Ascending aorta (tissue), 2 donors: Measurements from ENCODE around the gene CFAP77. TPM values are rescaled to one million over a fixed set of nuclear protein-coding genes. Genes with fewer than 3 reads are reported as not detected.

Source experiments
- DNase-seq, 2 donors: peaks; one replicate each; pipeline ENCODE4 v3.0.0-alpha.2; 2019; ENCODE audit warnings: low spot score in 2 of 2
- H3K27ac ChIP-seq, 2 donors: fragments of 200-600 bp; sonication (generic); one replicate each; pipeline ENCODE4 v1.5.1; 2016 to 2017; ENCODE audit warnings: mild to moderate bottlenecking in 1 of 2
- H3K27me3 ChIP-seq: fragments of 200-600 bp; sonication (generic); one replicate; pipeline ENCODE4 v1.5.1; 2017
- H3K36me3 ChIP-seq, 2 donors: fragments of 200-600 bp; sonication (generic); one replicate each; pipeline ENCODE4 v1.5.1; 2016
- H3K4me1 ChIP-seq, 2 donors: fragments of 200-600 bp; sonication (generic); one replicate each; pipeline ENCODE4 v1.5.1; 2016 to 2017; ENCODE audit warnings: mild to moderate bottlenecking in 1 of 2
- H3K4me3 ChIP-seq, 2 donors: fragments of 200-600 bp; sonication (generic); one replicate each; pipeline ENCODE4 v1.5.1; 2016 to 2017; ENCODE audit warnings: mild to moderate bottlenecking in 1 of 2
- H3K9me3 ChIP-seq, 2 donors: fragments of 200-600 bp; sonication (generic); one replicate each; pipeline ENCODE4 v1.5.1; 2016
- intact Hi-C: fragments of 100-400 bp; cut with DNase I; formaldehyde crosslinking; loops from one replicate; pipeline ENCODE4 v1.15.1; 2023
- total RNA-seq: library from RNA; depleted of rRNA; stranded (reverse); fragments of >200 nt; gene quantifications from one replicate; pipeline ENCODE4 v1.1.0, GENCODE V29; 2016
- TF ChIP-seq, protein P1 (sequence below), 3 experiments: fragments of 200-600 bp in 2 of 3; fragments of 450-650 bp in 1 of 3; sonication (generic) in 2 of 3; IDR thresholded peaks; one replicate each; pipeline ENCODE4 v1.5.1; 2016 to 2019; ENCODE audit warnings: antibody characterized with exemption in 3 of 3, mild to moderate bottlenecking in 1 of 3, moderate library complexity in 1 of 3

Gene CFAP77
- total RNA-seq, 1 donor from 2014 or later: not detected

DNA sequence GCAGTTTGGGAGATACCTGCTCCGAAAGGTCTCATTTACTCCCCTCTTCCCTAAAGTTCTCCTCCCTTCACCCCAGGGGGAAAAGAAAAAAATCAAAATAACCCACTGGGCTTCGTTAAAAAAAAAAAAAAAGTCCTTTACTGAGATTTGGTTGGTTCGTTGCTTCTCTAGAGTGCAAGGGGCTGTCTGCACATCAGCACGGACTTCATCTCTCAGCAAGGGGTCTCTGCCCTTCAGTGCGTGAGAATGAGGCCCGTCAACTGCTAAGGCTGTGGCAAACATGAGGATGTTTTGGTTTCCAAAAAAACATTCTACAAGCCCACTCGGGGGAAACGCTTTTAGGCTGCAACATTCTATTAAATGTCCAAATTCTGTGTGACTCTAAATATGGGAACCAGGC lies 182.4 kb downstream of the CFAP77 start:
- Histone ChIP-seq H3K36me3 (peaks cover 11 to 38% of the 10 kb centered on the region in 2 donors), H3K9me3 (no peaks in the 10 kb centered on the region), H3K27me3 (peaks cover 26% of the 10 kb centered on the region), H3K4me3 (no peak overlapping the region), H3K4me1 (no peaks in the 10 kb centered on the region), H3K27ac (no peak overlapping the region)
- no peak for DNase-seq
- TF ChIP-seq, protein P1, sequence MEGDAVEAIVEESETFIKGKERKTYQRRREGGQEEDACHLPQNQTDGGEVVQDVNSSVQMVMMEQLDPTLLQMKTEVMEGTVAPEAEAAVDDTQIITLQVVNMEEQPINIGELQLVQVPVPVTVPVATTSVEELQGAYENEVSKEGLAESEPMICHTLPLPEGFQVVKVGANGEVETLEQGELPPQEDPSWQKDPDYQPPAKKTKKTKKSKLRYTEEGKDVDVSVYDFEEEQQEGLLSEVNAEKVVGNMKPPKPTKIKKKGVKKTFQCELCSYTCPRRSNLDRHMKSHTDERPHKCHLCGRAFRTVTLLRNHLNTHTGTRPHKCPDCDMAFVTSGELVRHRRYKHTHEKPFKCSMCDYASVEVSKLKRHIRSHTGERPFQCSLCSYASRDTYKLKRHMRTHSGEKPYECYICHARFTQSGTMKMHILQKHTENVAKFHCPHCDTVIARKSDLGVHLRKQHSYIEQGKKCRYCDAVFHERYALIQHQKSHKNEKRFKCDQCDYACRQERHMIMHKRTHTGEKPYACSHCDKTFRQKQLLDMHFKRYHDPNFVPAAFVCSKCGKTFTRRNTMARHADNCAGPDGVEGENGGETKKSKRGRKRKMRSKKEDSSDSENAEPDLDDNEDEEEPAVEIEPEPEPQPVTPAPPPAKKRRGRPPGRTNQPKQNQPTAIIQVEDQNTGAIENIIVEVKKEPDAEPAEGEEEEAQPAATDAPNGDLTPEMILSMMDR (IDR thresholded peaks at IDR 0.05): no peak
- intact Hi-C loops: no loop called here

DNA sequence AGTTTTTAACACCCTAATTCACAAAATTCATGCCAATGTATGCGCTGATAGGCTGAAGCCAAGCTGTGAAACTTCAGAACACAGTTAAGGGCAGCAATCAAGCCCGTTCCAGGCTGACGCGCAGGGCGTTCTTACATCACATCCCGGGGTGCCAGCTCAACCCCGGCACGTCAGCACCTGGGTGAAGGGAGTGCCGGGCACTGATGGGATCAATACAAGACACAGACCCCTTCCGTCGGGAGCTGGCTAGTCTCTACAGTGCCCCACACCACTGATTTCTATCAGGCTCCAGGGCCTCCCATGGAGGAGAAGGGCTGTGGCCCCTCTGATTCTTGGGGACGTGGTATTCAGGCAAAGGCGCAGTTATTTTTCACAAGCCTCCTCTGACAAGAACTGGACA lies 184.4 kb downstream of the CFAP77 start:
- Histone ChIP-seq H3K9me3 (no peaks in the 10 kb centered on the region), H3K4me1 (no peaks in the 10 kb centered on the region), H3K27ac (no peak overlapping the region), H3K36me3 (peaks cover 18 to 48% of the 10 kb centered on the region in 2 donors), H3K27me3 (peaks cover 11% of the 10 kb centered on the region), H3K4me3 (no peak overlapping the region)
- TF ChIP-seq, protein P1 (IDR thresholded peaks at IDR 0.05): no peak
- intact Hi-C loops: no loop called here
- no peak for DNase-seq

DNA sequence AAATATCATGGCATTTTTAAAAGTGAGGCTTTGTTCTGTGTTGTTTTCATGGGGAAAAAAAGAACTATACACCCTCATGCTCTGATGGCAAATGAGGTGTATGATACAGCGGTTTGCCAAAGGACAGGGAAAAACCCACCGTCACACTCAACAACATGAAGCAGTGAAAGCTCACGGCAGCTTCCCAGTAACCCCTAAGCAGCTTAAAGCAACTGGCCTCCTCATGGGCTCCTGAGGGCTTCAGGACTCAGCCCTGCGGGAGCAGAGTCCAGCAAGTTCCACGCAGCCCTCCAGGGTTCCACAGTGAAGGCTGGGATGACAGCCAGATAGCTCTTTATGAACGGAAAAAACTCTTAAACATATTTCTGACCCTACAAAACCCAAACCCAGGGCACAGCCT lies 185.3 kb downstream of the CFAP77 start:
- Histone ChIP-seq H3K9me3 (no peaks in the 10 kb centered on the region), H3K4me3 (no peak overlapping the region), H3K27me3 (peaks cover 4% of the 10 kb centered on the region), H3K27ac (no peak overlapping the region), H3K4me1 (no peaks in the 10 kb centered on the region), H3K36me3 (peaks cover 18 to 58% of the 10 kb centered on the region in 2 donors)
- TF ChIP-seq, protein P1 (IDR thresholded peaks at IDR 0.05): no peak
- intact Hi-C loops: no loop called here
- DNase-seq: no peak

DNA sequence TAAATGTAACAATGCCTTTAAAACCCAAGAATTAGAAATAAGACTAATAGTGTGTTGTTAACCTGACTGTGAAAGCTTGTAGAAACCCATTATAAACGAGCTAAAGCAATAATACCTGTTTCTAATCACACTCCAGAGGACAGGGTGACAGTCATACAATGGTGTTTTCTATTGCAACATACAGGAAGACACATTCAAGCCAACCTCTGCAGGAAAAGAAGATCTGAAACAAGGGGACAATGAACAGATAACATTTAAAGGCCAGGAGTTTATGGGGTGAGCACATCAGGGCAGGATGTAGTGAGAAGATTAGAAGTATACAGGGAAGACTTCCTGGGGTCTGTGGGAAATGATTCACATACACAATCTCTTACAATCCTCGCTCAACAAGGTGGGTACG lies 186.2 kb downstream of the CFAP77 start:
- H3K4me1 ChIP-seq: no peaks in the 10 kb centered on the region
- intact Hi-C loops: no loop called here
- peaks cover 24 to 66% of the 10 kb centered on the region in 2 donors for H3K36me3 ChIP-seq
- no peak for DNase-seq
- H3K27me3 ChIP-seq: no peaks in the 10 kb centered on the region
- H3K27ac ChIP-seq: no peak overlapping the region
- H3K9me3 ChIP-seq: no peaks in the 10 kb centered on the region
- TF ChIP-seq, protein P1 (IDR thresholded peaks at IDR 0.05): no peak
- no peak overlapping the region for H3K4me3 ChIP-seq

DNA sequence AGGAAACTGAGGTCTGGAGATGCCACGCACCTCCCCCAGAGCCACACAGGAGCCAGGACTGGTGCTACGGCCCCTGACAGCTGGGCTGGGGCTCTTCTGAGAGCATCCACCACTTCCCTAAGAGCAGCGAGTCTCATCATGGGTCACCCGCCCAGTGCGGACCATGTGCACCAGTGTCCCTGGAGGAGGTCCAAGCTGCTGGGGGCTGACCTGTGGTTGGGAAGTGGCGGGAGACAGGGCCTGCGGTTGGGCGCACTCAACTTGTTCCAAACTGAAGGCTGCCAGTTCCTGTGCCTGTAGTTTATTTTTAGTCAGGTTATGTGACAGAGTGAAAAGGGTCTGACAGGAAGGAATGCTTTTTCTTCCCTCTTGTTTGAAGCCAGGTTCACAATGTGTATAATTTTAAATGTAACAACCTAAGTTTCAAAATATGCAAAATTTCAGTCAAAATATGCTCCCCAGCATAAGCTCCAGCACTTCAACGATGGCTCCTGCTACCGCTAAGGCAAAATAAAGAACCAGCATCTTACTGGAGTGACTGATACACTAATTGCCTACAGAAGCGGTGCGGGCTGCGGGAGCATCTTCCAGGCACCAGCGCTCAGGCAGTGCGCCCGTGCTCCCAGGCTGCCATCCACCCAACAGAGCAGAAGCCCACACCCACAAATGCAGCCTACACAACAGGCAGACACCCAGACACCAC lies 187.2 kb downstream of the CFAP77 start:
- TF ChIP-seq, protein P1 (IDR thresholded peaks at IDR 0.05): no peak
- DNase-seq: no peak
- Histone ChIP-seq H3K36me3 (peaks cover 30 to 70% of the 10 kb centered on the region in 2 donors), H3K27me3 (no peaks in the 10 kb centered on the region), H3K4me1 (no peaks in the 10 kb centered on the region), H3K4me3 (no peak overlapping the region), H3K27ac (no peak overlapping the region), H3K9me3 (no peaks in the 10 kb centered on the region)
- intact Hi-C loops: no loop called here
